Glomerular visceral epithelial cell (primary cell): ENCODE measurements around the gene MCUB.
A peak's percentile ranks its signal among the peaks of the same experiment; 100 is the strongest.
"Not testable (repeated sequence)": the region's sequence is repeated elsewhere in the genome, so short reads cannot be mapped to it uniquely, and the experiment has no call there.

Experiments
- DNase-seq: peaks from one replicate; pipeline ENCODE4 v3.0.0-alpha.2; 2016; ENCODE audit errors: extremely low spot score

Gene MCUB

DNA sequence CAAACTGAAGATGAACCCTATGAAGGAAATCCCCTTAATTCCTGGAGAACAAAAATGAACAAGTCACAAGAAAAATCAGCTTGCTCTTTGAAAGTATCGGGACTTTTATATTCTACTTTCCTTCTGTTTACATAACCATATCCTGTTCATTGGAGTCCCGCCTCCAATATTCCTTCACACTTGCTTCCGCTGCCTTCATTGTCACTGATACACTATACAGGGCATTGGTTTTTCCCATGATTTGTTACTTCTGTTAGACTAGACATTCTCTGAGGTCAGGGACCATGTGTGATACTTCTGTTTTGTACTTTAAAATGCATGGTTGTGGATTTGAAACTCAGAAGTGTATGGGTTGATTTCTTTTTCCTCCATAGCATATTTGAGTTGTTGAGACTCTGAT is 18.8 kb downstream of the MCUB start:
- no peak for DNase-seq

DNA sequence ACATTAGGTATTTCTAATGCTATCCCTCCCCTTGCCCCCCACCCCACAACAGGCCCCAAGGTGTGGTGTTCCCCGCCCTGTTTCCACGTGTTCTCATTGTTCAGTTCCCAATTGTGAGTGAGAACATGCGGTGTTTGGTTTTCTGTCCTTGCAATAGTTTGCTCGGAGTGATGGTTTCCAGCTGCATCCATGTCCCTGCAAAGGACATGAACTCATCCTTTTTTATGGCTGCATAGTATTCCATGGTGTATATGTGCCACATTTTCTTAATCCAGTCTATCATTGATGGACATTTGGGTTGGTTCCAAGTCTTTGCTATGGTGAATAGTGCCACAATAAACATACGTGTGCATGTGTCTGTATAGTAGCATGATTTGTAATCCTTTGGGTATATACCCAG is 20.0 kb downstream of the MCUB start:
- DNase-seq = not testable (repeated sequence)

DNA sequence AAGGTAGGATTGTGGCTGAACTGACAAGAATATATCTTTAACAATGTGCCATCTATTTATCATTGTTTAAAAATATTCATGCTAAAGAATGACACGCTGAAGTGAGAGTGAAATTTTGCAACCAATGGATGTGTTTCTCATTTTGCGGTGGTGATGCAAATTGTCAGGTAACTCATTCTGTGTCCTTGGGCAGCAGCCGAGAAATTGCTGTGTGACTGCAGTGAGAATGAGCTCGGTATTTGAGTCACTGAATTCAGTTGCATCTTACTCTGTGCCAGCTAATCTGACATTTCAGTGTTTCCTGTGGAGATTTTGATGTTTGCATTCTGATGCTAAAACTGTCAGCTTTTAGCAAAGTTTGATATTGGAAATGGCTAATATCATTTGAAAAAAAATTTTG is 28.1 kb downstream of the MCUB start:
- DNase-seq = no peak

DNA sequence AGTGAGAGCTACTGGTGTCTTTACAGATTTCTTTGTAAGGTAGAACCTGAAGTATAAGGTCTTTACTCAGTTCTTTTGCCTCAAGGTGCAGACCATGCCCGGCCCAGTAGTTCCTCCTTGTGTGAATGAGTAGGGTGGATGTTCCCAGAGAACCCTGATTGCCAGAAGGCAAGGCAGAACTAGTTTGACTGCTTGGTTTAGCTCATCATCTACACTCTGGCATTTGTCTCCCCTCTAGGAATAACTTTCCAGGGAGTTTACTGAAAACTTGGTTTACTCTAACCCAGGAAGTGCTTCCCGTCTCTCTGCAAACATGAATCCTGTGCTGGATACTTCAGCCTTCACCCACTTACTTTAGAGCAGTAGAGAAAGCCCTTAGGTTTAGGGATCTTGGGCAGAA is 29.1 kb downstream of the MCUB start:
- no peak for DNase-seq

DNA sequence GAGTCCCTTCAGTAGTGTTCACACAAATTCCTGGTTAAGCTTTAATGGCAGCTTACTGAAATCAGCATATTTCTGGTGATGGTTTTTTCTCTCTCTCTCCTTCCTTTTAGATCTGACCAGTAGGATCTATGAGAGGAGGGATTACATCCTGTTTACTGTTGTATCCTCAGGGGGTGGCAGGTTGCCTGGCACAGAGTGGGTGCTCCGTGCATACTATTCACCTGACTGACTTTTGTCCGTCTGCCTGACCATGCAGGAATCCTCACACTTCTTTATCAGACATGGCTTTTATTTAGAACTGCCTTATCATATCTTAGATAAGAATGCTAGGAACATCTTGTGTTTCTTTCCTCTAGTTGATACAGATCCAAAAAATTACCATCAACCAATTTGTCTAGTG is 29.6 kb downstream of the MCUB start:
- peak; percentile 11 for DNase-seq

DNA sequence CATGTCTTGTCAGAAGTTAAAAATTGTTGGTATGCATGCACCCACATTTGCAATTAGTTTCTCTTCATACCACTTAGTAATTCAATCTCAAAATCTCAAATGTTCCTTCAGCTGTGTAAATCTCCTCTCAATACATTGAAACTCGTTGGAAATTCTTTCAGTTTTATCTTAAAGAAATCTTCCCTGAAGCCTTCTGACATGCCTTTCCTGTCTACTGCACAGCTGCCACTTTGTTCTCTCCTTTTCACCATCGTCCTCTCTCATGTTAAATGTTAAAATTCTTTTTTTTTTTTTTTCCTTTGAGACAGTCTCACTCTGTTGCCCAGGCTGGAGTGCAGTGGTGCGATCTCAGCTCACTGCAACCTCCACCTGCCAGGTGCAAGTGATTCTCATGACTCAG is 30.9 kb downstream of the MCUB start:
- DNase-seq = no peak

- no peak for DNase-seq
These were observed 32.3 kb downstream of the MCUB start for GRCh38 chr4:109592367-109592766.

DNA sequence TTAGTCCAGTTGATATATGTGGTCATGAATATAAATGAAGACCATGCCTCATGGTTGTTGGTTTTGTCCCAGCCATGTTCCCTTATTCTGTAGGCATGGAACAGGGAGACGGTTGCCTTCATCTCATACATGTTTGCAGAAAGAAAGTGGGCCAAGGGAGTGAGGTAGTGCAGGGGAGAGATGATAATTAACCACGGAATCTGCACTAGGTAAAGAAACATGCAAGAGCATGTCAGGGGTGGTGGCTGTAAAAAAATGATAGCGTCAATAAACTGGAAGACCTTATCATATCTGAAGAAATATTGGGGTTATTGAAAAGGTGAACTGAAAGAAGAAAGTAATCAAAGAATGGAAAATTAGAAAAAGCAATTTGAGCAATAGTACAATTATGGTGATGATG is 35.1 kb downstream of the MCUB start:
- not testable (repeated sequence) for DNase-seq

GRCh38 chr4:109596420-109597085 is 36.5 kb downstream of the MCUB start:
- DNase-seq = not testable (repeated sequence)

- no peak for DNase-seq
These were observed 39.1 kb downstream of the MCUB start for GRCh38 chr4:109599046-109599652.

DNA sequence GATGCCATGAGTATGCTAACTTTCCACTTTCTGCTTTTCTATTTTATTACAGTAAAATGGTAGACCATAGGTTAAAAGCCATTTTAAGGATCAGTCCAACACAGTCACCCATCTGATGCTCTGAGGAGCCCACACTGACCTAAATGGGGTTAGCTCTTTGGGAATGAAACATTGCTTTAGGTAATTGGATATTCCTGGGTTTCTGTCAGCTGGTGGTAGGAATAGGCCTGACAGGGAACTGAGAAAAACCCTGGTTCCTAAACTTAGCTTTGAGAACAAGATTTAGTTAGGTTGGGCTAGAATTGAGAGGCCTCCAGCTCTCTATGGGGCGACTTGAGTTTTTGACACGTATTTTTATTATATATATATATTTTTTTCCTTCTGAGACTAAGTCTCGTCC is 40.4 kb downstream of the MCUB start:
- no peak for DNase-seq

DNA sequence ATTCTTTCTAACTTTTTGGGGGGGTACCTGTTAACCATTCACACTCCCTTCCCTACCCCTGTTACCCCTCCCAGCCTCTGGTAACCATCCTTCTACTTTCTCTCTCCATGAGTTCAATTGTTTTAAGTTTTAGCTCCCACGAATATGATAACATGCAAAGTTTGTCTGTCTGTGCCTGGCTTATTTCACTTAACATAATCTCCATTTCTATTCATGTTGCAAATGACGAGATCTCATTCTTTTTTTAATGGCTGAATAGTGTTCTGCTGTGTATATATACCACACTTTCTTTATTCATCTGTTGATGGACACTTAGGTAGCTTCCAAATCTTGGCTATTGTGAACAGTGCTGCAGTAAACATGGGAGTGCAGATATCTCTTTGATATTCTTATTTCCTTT is 41.3 kb downstream of the MCUB start:
- no peak for DNase-seq

- DNase-seq = no peak
These were observed 47.9 kb downstream of the MCUB start for GRCh38 chr4:109607976-109608375.

GRCh38 chr4:109608879-109609278 is 48.8 kb downstream of the MCUB start:
- no peak for DNase-seq

DNA sequence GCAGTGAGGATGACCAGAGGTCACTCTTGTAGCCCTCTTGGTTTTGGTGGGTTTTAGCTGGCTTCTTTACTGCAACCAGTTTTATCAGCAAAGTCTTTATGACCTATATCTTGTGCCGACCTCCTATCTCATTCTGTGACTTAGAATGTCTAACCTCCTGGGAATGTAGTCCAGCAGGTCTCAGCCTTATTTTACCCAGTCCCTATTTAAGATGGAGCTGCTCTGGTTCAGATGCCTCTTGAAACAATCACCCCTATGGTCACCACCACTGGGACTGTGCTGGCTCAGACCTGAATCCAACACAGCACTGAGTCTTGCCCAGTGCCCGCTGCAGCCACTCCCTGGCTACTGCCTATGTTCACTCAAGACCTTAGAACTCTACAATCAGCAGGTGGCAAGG is 49.4 kb downstream of the MCUB start:
- no peak for DNase-seq

DNA sequence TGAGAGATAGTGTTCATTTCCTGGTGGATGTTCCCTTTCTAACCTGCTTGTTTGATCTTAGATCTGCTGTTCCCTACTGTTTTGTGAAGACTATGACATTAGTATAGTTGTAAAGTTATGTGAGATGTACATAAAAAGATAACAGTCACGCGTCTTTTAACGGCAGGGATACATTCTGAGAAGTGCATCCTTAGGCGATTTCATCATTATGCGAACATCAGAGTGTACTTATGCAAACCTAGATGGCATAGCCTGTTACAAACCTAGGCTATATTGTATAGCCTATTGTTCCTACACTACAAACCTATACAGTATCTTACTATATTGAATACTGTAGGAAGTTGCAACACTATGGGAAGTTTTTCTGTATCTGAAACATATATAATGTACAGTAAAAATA is 50.4 kb downstream of the MCUB start:
- DNase-seq = no peak

GRCh38 chr4:109611045-109611646 is 51.1 kb downstream of the MCUB start:
- no peak for DNase-seq

DNA sequence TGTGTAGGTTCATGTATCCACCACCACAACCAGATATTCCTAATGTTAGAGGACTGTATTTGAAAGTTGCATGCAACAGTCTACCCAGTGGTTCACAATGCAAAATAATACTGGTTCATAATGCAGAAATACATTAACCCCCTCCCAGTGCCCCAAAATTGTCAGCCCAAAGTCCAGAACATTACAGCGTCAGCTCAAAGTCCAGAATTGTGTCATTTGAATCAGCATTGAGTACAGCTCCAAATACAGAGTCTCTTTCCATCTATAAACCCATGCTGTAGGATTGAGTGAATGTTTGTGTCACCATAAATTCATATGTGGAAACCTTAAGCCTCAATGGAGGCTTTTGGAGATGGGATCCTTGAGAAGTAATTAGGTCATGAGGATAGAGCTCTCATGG is 54.0 kb downstream of the MCUB start:
- DNase-seq = no peak

DNA sequence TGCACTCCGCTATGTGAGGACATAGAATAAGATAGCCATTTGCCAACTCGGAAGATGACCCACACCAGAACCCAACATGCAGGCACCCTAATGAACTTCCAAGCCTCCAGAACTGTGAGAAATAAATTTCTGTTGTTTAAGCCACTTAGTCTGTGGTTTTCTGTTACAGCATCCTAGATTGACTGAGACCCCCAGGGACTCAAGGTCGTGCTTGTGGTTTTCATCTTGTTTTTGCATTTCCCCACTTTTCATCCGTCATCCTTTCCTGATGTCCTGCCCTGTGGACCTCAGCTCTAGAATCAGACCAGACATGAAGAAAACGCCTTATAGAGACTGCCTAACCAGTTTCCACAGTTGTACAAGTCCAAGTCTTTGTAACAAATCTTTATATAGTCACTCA is 54.4 kb downstream of the MCUB start:
- no peak for DNase-seq

- no peak for DNase-seq
These were observed 55.7 kb downstream of the MCUB start for GRCh38 chr4:109615742-109616141.

- no peak for DNase-seq
These were observed 56.2 kb downstream of the MCUB start for GRCh38 chr4:109616243-109616642.

DNA sequence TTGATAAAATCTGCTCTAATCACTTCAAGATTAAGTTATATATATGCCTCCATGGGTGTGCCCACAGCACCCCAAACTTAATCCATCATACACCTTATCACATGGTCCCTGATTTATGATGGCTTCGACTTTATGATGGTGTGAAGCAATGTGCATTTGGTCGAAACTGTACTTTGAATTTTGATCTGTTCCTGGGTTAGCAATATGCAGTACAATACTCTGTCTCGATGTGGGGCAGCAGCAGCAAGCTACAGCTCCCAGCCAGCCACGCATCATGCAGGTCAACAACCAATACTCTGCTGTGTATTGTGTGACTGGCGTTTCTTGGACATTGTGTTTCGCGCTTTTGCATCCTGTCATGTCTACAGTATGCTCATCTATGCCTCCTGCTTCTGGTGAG is 62.6 kb downstream of the MCUB start:
- DNase-seq = no peak

- DNase-seq = no peak
These were observed 64.5 kb downstream of the MCUB start for GRCh38 chr4:109624536-109624935.

DNA sequence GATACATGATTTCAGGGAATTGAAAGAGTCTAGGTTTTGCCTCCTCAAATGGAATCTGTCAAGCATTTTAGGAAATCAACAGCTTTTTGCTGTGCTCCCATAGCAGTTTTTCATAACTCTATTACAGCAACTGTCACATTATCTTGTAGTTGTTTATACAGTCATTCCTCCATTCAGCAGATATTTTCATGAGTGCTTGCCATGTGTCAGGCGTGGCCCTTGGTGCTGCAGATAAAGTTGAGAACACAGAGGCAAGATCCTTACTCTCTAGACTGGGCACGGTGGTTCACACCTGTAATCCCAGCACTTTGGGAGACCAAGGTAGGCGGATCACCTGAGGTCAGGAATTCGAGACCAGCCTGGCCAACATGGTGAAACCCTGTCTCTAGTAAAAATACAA is 67.3 kb downstream of the MCUB start:
- DNase-seq = no peak
